MM.1S (cell line): ENCODE results near the gene HSP90AA1.

ENCODE experiments used
- DNase-seq: peaks from one replicate; pipeline ENCODE4 v3.0.0-alpha.2; 2015
- H2AFZ ChIP-seq: fragments of 300-600 bp; sonication (generic); 2 replicates; pipeline ENCODE4 v1.6.0; 2016; ENCODE audit warnings: antibody characterized with exemption, low read length
- H3F3A ChIP-seq: fragments of 300-600 bp; sonication (generic); 2 replicates; pipeline ENCODE4 v1.6.1; 2016; ENCODE audit warnings: mild to moderate bottlenecking, antibody characterized with exemption, low read length, moderate library complexity, mixed read lengths; ENCODE audit not compliant: insufficient read depth
- H3K27ac ChIP-seq: fragments of 300-600 bp; sonication (generic); 2 replicates; pipeline ENCODE4 v1.5.1; 2016; ENCODE audit warnings: mild to moderate bottlenecking, low read length
- H3K27me3 ChIP-seq: fragments of 300-600 bp; sonication (generic); replicated peaks from 2 replicates; pipeline ENCODE4 v1.6.0; 2016; ENCODE audit warnings: low read length; ENCODE audit not compliant: insufficient read depth
- H3K36me3 ChIP-seq: fragments of 300-600 bp; sonication (generic); replicated peaks from 2 replicates; pipeline ENCODE4 v1.6.1; 2016; ENCODE audit warnings: mild to moderate bottlenecking, low read length, mixed read lengths; ENCODE audit not compliant: insufficient read depth
- H3K4me1 ChIP-seq: fragments of 300-600 bp; sonication (generic); 2 replicates; pipeline ENCODE4 v1.6.1; 2016; ENCODE audit warnings: low read length, mixed read lengths
- H3K4me2 ChIP-seq: fragments of 300-600 bp; sonication (generic); 2 replicates; pipeline ENCODE4 v1.6.0; 2016; ENCODE audit warnings: low read depth, low read length
- H3K4me3 ChIP-seq: fragments of 300-600 bp; sonication (generic); 2 replicates; pipeline ENCODE4 v1.5.1; 2016; ENCODE audit warnings: low read length, mixed read lengths
- H3K79me2 ChIP-seq: fragments of 300-600 bp; sonication (generic); 2 replicates; pipeline ENCODE4 v1.6.1; 2016; ENCODE audit warnings: mixed run types, low read length, mixed read lengths
- H3K9ac ChIP-seq: fragments of 300-600 bp; sonication (generic); 2 replicates; pipeline ENCODE4 v1.6.1; 2016; ENCODE audit warnings: low read length, mixed read lengths
- H3K9me2 ChIP-seq: fragments of 300-600 bp; sonication (generic); replicated peaks from 2 replicates; pipeline ENCODE4 v1.6.1; 2016; ENCODE audit warnings: mild to moderate bottlenecking, low read length, mixed read lengths; ENCODE audit not compliant: insufficient read depth
- H3K9me3 ChIP-seq: fragments of 300-600 bp; sonication (generic); replicated peaks from 2 replicates; pipeline ENCODE4 v1.6.1; 2016; ENCODE audit warnings: mild to moderate bottlenecking, low read length, mixed read lengths; ENCODE audit not compliant: insufficient read depth
- H4K20me1 ChIP-seq: fragments of 300-600 bp; sonication (generic); 2 replicates; pipeline ENCODE4 v1.6.1; 2016; ENCODE audit warnings: mild to moderate bottlenecking, low read length, moderate library complexity, mixed read lengths; ENCODE audit not compliant: insufficient read depth
- CTCF ChIP-seq: fragments of 300-600 bp; sonication (generic); IDR thresholded peaks from 2 replicates; pipeline ENCODE4 v1.5.1; 2016; ENCODE audit warnings: antibody characterized with exemption, low read length, mixed read lengths
- EZH2 ChIP-seq: fragments of 300-600 bp; sonication (generic); optimal IDR thresholded peaks from 2 replicates; pipeline ENCODE3; 2017; ENCODE audit warnings: low read depth, mild to moderate bottlenecking, antibody characterized with exemption, low read length, mixed read lengths
- EZH2phosphoT487 ChIP-seq: fragments of 300-600 bp; sonication (generic); IDR thresholded peaks from 2 replicates; pipeline ENCODE4 v1.6.1; 2018; ENCODE audit warnings: antibody characterized with exemption, low read length

HSP90AA1 gene

DNA sequence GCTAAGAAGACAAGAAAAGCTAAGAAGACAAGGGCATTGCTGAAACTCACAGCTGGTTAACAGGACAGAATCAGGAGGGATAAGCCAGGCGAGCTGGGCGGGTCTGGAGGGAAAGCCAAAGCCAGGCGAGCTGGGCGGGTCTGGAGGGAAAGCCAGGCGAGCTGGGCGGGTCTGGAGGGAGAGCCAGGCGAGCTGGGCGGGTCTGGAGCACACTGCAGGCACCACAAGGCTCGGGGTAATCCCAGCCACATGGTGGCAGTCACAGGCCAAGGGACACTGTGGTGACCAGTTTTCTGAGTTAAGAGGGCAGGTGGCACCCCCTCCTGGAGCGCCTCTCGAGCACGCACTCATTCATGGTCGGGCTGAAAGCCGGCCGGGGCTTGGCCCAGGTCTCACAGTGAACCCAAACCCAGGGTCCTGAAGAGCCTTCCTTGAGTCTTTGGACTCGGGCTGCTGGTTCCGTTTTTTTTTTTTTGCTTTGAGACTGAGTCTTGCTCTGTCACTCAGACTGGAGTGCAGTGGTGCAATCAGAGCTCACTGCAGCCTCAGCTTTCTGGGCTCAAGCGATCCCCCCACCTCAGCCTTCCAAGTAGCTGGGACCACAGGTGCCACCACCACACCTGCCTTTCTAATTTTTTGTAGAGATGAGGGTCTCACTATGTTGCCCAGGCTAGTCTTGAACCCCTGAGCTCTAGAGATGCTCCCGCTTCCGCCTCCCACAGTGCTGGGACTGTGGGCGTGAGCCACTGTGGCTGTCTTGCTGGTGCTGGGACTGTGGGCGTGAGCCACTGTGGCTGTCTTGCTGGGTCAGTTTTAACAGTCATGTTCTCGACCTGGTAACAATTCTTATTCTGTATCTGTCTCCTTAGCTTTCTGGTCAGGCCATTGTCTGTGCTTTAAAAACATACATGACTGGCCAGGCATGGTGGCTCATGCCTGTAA is 40.2 kb downstream of the HSP90AA1 start:
- Histone ChIP-seq H3K9me2 (no peaks in the 10 kb centered on the region), H3K79me2 (no peaks in the 10 kb centered on the region), H3K4me2 (no peak overlapping the region), H3K27me3 (no peaks in the 10 kb centered on the region), H3F3A (no peaks in the 10 kb centered on the region), H3K27ac (no peak overlapping the region), H3K4me1 (no peaks in the 10 kb centered on the region), H3K4me3 (no peak overlapping the region), H4K20me1 (no peaks in the 10 kb centered on the region), H3K9me3 (no peaks in the 10 kb centered on the region), H3K36me3 (no peaks in the 10 kb centered on the region), H2AFZ (no peak overlapping the region), H3K9ac (no peak overlapping the region)
- no peak for DNase-seq
- TF ChIP-seq EZH2: no peak
- TF ChIP-seq CTCF: no peak
- no peak for TF ChIP-seq EZH2phosphoT487

- no peak for DNase-seq
- Histone ChIP-seq H3K36me3 (no peaks in the 10 kb centered on the region), H3K79me2 (no peaks in the 10 kb centered on the region), H3K27me3 (no peaks in the 10 kb centered on the region), H4K20me1 (no peaks in the 10 kb centered on the region), H3K9me2 (no peaks in the 10 kb centered on the region), H3K9me3 (no peaks in the 10 kb centered on the region), H3K4me3 (no peak overlapping the region), H3K4me1 (no peaks in the 10 kb centered on the region), H3K4me2 (no peak overlapping the region), H3K9ac (no peak overlapping the region), H3F3A (no peaks in the 10 kb centered on the region), H2AFZ (no peak overlapping the region), H3K27ac (no peak overlapping the region)
- TF ChIP-seq EZH2phosphoT487 (no peak), EZH2 (no peak), CTCF (no peak)
Observed at GRCh38 chr14:102044566-102044965, 42.3 kb downstream of the HSP90AA1 start.

GRCh38 chr14:102043251-102044025 is 43.4 kb downstream of the HSP90AA1 start:
- Histone ChIP-seq H3K4me2 (no peak overlapping the region), H3K9me3 (no peaks in the 10 kb centered on the region), H3K9me2 (no peaks in the 10 kb centered on the region), H3F3A (no peaks in the 10 kb centered on the region), H3K4me1 (no peaks in the 10 kb centered on the region), H3K9ac (no peak overlapping the region), H3K4me3 (no peak overlapping the region), H3K36me3 (no peaks in the 10 kb centered on the region), H3K79me2 (no peaks in the 10 kb centered on the region), H3K27ac (no peak overlapping the region), H2AFZ (no peak overlapping the region), H4K20me1 (no peaks in the 10 kb centered on the region), H3K27me3 (no peaks in the 10 kb centered on the region)
- no peak for DNase-seq
- no peak for TF ChIP-seq CTCF
- no peak for TF ChIP-seq EZH2
- TF ChIP-seq EZH2phosphoT487: no peak
